NAMALWA (cell line): Measurements from ENCODE around the gene LMBRD2.
"Not testable (repeated sequence)": the region's sequence is repeated elsewhere in the genome, so short reads cannot be mapped to it uniquely, and the experiment has no call there.

Source experiments
- DNase-seq: peaks from one replicate; pipeline ENCODE4 v3.0.0-alpha.2; 2015; ENCODE audit warnings: low spot score

The LMBRD2 gene

DNA sequence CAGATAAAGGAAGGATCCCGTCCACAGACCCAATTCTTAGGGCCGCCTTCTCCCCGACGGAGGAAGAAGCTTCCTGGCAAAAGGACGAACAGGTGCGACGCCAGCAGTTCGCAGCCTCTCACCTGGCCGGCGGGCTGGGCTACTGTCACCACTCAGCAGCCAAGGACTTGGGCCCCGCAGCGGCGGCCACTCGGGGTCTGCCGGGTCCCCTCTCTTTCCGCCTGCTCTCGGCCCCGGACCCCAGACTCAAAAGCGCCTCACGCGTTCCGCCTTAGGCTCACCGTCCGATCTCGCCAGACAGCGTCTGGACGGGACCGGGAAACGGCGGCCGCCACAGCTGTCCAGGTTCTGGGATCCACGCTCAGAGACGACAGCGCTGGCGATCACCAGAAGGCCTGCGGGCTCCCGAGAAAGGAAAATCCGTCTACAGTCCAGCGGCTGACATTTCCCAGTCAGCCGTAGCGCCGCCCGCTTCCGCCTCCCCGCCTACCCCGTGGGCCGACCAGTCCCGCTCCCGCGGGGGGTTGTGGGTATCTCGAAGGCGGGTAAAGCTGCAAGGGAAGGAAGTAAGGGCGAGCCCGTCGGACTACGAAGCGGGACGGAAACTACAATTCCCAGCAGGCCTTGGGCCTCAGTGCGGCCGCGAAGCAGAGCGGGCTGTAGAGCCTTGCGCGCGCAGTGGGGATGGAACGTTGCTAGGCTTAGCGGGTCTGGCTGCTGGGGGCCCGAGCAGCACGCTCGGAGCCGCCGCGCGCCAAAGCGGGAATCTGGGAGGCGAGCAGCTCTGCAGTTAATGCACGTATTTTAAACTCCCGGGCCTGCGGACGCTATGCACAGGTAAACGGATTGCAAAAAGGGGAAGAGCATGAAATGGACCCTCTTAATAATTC, at the start of gene LMBRD2, which contains the start of gene SKP2:
Gene LMBRD2 (minus strand): TSS at position 454 of the 890 bp plus-strand sequence. CDS start 8,538 bp downstream, outside the sequence.
Gene SKP2 (plus strand): TSS at position 678 of the 890 bp plus-strand sequence. CDS start 152 bp downstream, at position 830.
- DNase-seq, result peak; percentile 99

DNA sequence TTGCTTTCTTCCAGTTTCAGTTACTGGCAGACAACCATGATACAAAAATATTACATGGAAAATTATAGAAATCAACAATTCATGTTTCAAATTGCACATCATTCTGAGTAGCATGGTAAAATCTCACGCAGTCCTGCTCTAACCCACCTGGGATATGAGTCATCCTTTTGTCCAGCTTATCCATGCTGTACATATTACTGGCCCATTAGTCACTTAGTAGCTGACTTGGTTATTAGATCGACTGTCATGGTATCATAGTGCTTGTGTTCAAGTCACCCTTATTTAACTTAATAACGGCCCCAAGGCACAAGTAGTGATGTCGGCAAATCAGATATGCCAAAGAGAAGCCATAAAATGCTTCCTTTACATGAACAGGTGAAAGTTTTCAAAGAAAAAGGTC, 48.8 kb upstream of the LMBRD2 start:
- no peak for DNase-seq

GRCh38 chr5:36199620-36200019, 47.9 kb upstream of the LMBRD2 start:
- no peak for DNase-seq

GRCh38 chr5:36198783-36199182, 47.1 kb upstream of the LMBRD2 start:
- not testable (repeated sequence) for DNase-seq

DNA sequence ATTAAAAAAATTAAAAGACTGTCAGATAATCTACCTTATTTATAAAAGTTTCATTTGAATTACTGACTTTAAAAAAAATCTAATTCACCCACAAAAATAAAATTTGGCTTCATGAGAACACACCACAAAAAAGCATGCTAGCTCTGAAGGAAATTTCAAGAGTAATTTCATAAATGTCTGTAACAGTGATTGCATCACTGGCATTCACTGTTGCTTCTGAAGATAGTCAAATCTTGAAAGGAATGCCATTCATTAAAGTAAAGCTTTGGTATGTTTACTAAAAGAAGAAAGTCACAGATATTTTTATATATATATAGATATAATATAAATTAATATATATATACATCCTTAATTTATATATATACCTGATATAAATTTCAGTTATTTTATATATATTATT, 46.6 kb upstream of the LMBRD2 start:
- no peak for DNase-seq

DNA sequence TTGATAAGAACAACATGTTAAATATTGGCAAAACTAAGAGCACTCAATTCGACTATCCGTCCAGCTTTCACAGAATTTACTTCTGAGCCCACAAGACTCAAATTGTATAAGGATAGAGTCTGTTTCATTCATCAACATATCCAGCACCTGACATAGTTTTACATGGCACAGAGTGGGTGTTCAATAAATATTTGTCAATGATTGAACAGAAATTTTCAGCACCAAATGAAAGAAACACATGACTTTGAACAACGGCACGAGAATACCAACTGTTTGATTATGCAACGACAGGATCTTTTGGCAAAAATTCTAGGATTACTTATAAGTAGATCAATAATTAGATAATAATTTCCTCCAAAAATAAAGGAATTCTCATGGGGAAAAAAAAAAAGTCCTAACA, 42.1 kb upstream of the LMBRD2 start:
- no peak for DNase-seq

- DNase-seq, result not testable (repeated sequence)
These were observed 32.7 kb upstream of the LMBRD2 start for GRCh38 chr5:36184408-36184807.

GRCh38 chr5:36181774-36182173, 30.1 kb upstream of the LMBRD2 start:
- no peak for DNase-seq

- DNase-seq, result no peak
These were observed 29.1 kb upstream of the LMBRD2 start for GRCh38 chr5:36180556-36181350.

- DNase-seq, result no peak
These were observed 28.3 kb upstream of the LMBRD2 start for GRCh38 chr5:36179950-36180349.

DNA sequence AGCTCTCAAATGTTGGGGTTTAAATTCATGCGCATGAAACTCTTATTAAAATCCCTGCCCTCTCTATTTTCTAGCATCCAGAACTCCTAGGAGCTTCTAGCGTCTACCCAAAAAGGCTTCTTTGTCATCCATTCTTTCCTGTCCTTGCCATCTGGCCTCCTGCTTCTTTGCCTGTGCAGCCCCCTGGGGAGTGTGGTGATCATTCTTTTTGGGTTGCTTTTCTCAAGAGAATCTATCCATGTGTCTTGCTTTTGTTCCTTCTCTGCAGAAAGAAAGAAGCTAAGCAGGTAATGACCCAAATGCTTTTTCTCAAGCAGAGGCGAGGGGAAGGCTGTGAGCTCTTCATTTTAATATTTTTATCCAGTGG, 26.8 kb upstream of the LMBRD2 start:
- DNase-seq, result no peak

- DNase-seq, result peak; percentile 60
These were observed 26.2 kb upstream of the LMBRD2 start for GRCh38 chr5:36177715-36178523.

DNA sequence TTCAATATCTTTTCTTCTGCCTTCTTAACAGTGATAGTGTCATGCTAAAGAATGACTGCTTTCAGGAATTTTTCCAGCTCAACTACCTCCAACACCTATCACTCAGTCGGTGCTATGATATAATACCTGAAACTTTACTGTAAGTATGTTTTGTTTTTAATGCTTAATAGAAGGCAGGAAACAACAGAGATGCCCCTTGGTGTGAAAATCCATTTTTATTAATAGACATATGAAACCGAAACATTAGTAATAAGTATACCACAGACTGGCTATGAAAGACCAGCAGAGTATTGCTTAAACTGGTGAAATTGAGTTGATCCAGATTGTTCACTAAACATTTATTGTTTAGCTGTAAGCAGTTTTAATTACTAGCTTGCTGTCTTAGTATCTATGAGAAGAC, 25.5 kb upstream of the LMBRD2 start:
- DNase-seq, result peak; percentile 29

- no peak for DNase-seq
These were observed 23.4 kb upstream of the LMBRD2 start for GRCh38 chr5:36175043-36175442.

GRCh38 chr5:36174119-36174518, 22.4 kb upstream of the LMBRD2 start:
- no peak for DNase-seq

DNA sequence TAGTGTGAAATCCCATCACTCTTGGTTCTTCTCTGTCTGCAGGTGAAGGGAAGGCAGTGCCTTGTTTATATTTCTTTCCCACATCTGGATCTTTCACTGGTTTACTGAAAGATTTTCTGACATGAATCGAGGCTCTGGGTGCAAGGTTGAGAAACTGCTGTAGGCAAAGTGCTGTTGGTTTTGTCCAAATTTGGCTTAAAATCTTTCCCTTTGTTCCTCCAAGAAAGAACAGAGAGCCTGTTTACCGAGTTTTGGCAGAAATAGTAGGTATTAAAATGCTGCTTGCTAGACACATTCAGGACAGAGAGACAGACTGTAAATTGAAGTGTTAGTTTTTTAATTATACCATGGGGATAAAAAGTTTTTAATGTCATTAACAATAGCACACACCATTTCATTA, 21.7 kb upstream of the LMBRD2 start:
- no peak for DNase-seq

- DNase-seq, result no peak
These were observed 20.9 kb upstream of the LMBRD2 start for GRCh38 chr5:36172599-36172998.

- no peak for DNase-seq
These were observed 19.2 kb upstream of the LMBRD2 start for GRCh38 chr5:36170832-36171424.

DNA sequence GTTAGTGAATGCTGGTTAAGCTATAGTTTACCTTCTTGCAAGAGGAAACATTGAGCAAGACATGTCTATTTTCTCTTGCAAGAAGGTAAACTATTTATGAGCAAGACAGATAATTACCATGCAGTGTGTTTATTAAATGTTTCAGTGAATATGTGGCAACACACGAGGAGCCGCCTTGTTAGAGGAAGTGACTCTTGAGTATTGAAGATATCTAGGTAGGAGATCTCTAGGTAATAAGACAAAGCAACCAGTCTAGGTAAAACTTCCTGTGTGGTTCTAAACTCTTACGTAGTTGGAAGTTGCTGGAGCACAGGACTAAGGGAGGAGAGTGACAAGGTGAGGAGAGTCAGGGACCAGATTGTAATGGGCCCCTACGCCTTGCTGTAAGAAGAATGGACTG, 17.1 kb upstream of the LMBRD2 start:
- DNase-seq, result no peak

GRCh38 chr5:36164461-36164860, 12.8 kb upstream of the LMBRD2 start:
- no peak for DNase-seq

- DNase-seq, result no peak
These were observed 11.3 kb upstream of the LMBRD2 start for GRCh38 chr5:36162810-36163486.
